ENCODE measurements around the gene SLC35F4.

- TF ChIP-seq REST (IDR thresholded peaks at IDR 0.05; ENCODE audit: borderline replicate concordance): no peak
- TF ChIP-seq EZH2 (IDR thresholded peaks at IDR 0.05; ENCODE audit: borderline replicate concordance, insufficient read depth, low read length, poor library complexity, severe bottlenecking): no peak
- TF ChIP-seq MXI1 (conservative IDR thresholded peaks at IDR 0.05; ENCODE audit: poor library complexity, severe bottlenecking): no peak
- TF ChIP-seq CTCF (IDR thresholded peaks at IDR 0.05; ENCODE audit: poor library complexity, severe bottlenecking): no peak
- TF ChIP-seq POLR2AphosphoS5 (IDR thresholded peaks at IDR 0.05): no peak
- TF ChIP-seq RAD21 (conservative IDR thresholded peaks at IDR 0.05): no peak
- no peak for TF ChIP-seq SMC3 (conservative IDR thresholded peaks at IDR 0.05; ENCODE audit: poor library complexity)
Measured at GRCh38 chr14:57848786-57849185, 17.1 kb downstream of the SLC35F4 start.

Measured in neural cell (in vitro differentiated cells).